CD4-positive, alpha-beta T cell treated with Interleukin-17A for 4 hours (primary cell): ENCODE data around the gene SGCD.

Experiments
- DNase-seq: peaks from one replicate; pipeline ENCODE4 v3.0.0-alpha.2; 2020; ENCODE audit warnings: mixed read lengths

SGCD gene

GRCh38 chr5:156405988-156406387, 79.0 kb downstream of the SGCD start:
- DNase-seq, result no peak

GRCh38 chr5:156407251-156407650, 80.3 kb downstream of the SGCD start:
- no peak for DNase-seq

- no peak for DNase-seq
Observed at GRCh38 chr5:156409834-156410233, 82.9 kb downstream of the SGCD start.

GRCh38 chr5:156411185-156411613, 84.2 kb downstream of the SGCD start:
- DNase-seq, result no peak

- DNase-seq, result no peak
Observed at GRCh38 chr5:156411957-156412356, 85.0 kb downstream of the SGCD start.

GRCh38 chr5:156414391-156414790, 87.4 kb downstream of the SGCD start:
- DNase-seq, result no peak

GRCh38 chr5:156419661-156420060, 92.7 kb downstream of the SGCD start:
- no peak for DNase-seq

GRCh38 chr5:156420665-156421064, 93.7 kb downstream of the SGCD start:
- no peak for DNase-seq

- no peak for DNase-seq
Observed at GRCh38 chr5:156421798-156422197, 94.8 kb downstream of the SGCD start.

GRCh38 chr5:156423597-156423996, 96.6 kb downstream of the SGCD start:
- no peak for DNase-seq

- DNase-seq, result no peak
Observed at GRCh38 chr5:156427315-156427714, 100.4 kb downstream of the SGCD start.

GRCh38 chr5:156431956-156432829, 105.2 kb downstream of the SGCD start:
- DNase-seq, result no peak

- DNase-seq, result no peak
Observed at GRCh38 chr5:156432830-156433105, 105.8 kb downstream of the SGCD start.

GRCh38 chr5:156434471-156434870, 107.5 kb downstream of the SGCD start:
- no peak for DNase-seq

GRCh38 chr5:156435101-156435500, 108.1 kb downstream of the SGCD start:
- DNase-seq, result no peak

- DNase-seq, result no peak
Observed at GRCh38 chr5:156438076-156438475, 111.1 kb downstream of the SGCD start.

GRCh38 chr5:156444753-156445291, 117.9 kb downstream of the SGCD start:
- DNase-seq, result no peak

GRCh38 chr5:156446526-156446925, 119.6 kb downstream of the SGCD start:
- DNase-seq, result no peak

GRCh38 chr5:156450778-156451177, 123.8 kb downstream of the SGCD start:
- DNase-seq, result no peak

GRCh38 chr5:156451505-156451904, 124.5 kb downstream of the SGCD start:
- DNase-seq, result no peak

- no peak for DNase-seq
Observed at GRCh38 chr5:156456857-156457256, 129.9 kb downstream of the SGCD start.

- DNase-seq, result no peak
Observed at GRCh38 chr5:156459812-156460385, 132.9 kb downstream of the SGCD start.

GRCh38 chr5:156460471-156460870, 133.5 kb downstream of the SGCD start:
- no peak for DNase-seq

- no peak for DNase-seq
Observed at GRCh38 chr5:156466871-156467270, 139.9 kb downstream of the SGCD start.
